PC-3 (cell line): Measurements from ENCODE around the gene SLC4A4. TPM values are rescaled to one million over a fixed set of nuclear protein-coding genes. Genes with fewer than 3 reads are reported as not detected.

Experiments used
- ATAC-seq: fragments of 200-7000 bp; cut with Tn5 transposase; 2 replicates; pipeline ENCODE4 v1.9.1; 2020; ENCODE audit warnings: mild to moderate bottlenecking, moderate library complexity
- BruUV-seq: library from RNA; stranded (reverse); fragments of 400-500 nt; replicated peaks from 2 replicates; lab custom pipeline; 2021; lab: Mats Ljungman, UMichigan
- CTCF ChIA-PET: fragments of 300-600 bp; sonication (Branson Sonifier 250); formaldehyde crosslinking; loops from one replicate; lab custom pipeline; 2022; ENCODE audit warnings: antibody characterized with exemption; lab: Charles Lee
- POLR2A ChIA-PET: fragments of 300-600 bp; sonication (Branson Sonifier 250); formaldehyde crosslinking; loops from one replicate; lab custom pipeline; 2022; ENCODE audit warnings: antibody characterized with exemption; ENCODE audit not compliant: unreplicated experiment; lab: Charles Lee
- DNase-seq: peaks from one replicate; pipeline ENCODE4 v3.0.0-alpha.2; 2015
- H2AFZ ChIP-seq: fragments of 300-600 bp; sonication (generic); 2 replicates; pipeline ENCODE4 v1.6.0; 2016; ENCODE audit warnings: antibody characterized with exemption, low read length
- H3F3A ChIP-seq: fragments of 300-600 bp; sonication (generic); one replicate; pipeline ENCODE4 v1.6.0; 2017; ENCODE audit warnings: antibody characterized with exemption, low read length, control low read depth, mild to moderate bottlenecking; ENCODE audit not compliant: unreplicated experiment
- H3K27ac ChIP-seq: fragments of 300-600 bp; sonication (generic); 2 replicates; pipeline ENCODE4 v1.5.1; 2016; ENCODE audit warnings: mild to moderate bottlenecking, low read length
- H3K27me3 ChIP-seq: fragments of 300-600 bp; sonication (generic); 2 replicates; pipeline ENCODE4 v1.6.1; 2016; ENCODE audit warnings: low read length, mixed read lengths
- H3K36me3 ChIP-seq: fragments of 300-600 bp; sonication (generic); 2 replicates; pipeline ENCODE4 v1.6.1; 2016; ENCODE audit warnings: low read depth, mixed run types, low read length, mixed read lengths
- H3K4me1 ChIP-seq: fragments of 300-600 bp; sonication (generic); 2 replicates; pipeline ENCODE4 v1.5.1; 2016; ENCODE audit warnings: low read length; ENCODE audit not compliant: insufficient read depth
- H3K4me2 ChIP-seq: fragments of 300-600 bp; sonication (generic); 2 replicates; pipeline ENCODE4 v1.6.0; 2016; ENCODE audit warnings: low read length
- H3K4me3 ChIP-seq: fragments of 300-600 bp; sonication (generic); 2 replicates; pipeline ENCODE4 v1.5.1; 2016; ENCODE audit warnings: mild to moderate bottlenecking, low read length, mixed read lengths
- H3K79me2 ChIP-seq: fragments of 300-600 bp; sonication (generic); 2 replicates; pipeline ENCODE4 v1.6.1; 2017; ENCODE audit warnings: low read length, mixed read lengths
- H3K9ac ChIP-seq: fragments of 300-600 bp; sonication (generic); 2 replicates; pipeline ENCODE4 v1.6.0; 2016; ENCODE audit warnings: mild to moderate bottlenecking, low read length
- H3K9me2 ChIP-seq: fragments of 300-600 bp; sonication (generic); replicated peaks from 2 replicates; pipeline ENCODE4 v1.6.1; 2016; ENCODE audit warnings: mixed run types, low read length, mixed read lengths
- H3K9me3 ChIP-seq: fragments of 300-600 bp; sonication (generic); 2 replicates; pipeline ENCODE4 v1.6.1; 2016; ENCODE audit warnings: low read length, mixed read lengths
- H4K20me1 ChIP-seq: fragments of 300-600 bp; sonication (generic); 2 replicates; pipeline ENCODE4 v1.6.1; 2016; ENCODE audit warnings: low read length, mixed read lengths
- CTCF ChIP-seq: fragments of 300-600 bp; sonication (generic); conservative IDR thresholded peaks from 2 replicates; pipeline ENCODE4 v1.5.1; 2017; ENCODE audit warnings: antibody characterized with exemption, low read depth, mild to moderate bottlenecking, low read length
- EZH2 ChIP-seq: fragments of 300-600 bp; sonication (generic); IDR thresholded peaks from one replicate; pipeline ENCODE4 v1.6.1; 2017; ENCODE audit warnings: antibody characterized with exemption, mild to moderate bottlenecking, low read length; ENCODE audit not compliant: unreplicated experiment
- EZH2phosphoT487 ChIP-seq: fragments of 300-600 bp; sonication (generic); IDR thresholded peaks from 2 replicates; pipeline ENCODE4 v1.6.1; 2018; ENCODE audit warnings: mild to moderate bottlenecking, antibody characterized with exemption, low read length, borderline replicate concordance
- intact Hi-C: fragments of 100-400 bp; cut with micrococcal nuclease; formaldehyde crosslinking; loops from 2 replicates; pipeline ENCODE4 v1.9.0; 2023
- total RNA-seq: library from RNA; depleted of rRNA; stranded (reverse); fragments of >200 nt; gene quantifications from 2 replicates; pipeline ENCODE4 v1.2.3, GENCODE V29; 2014

Gene SLC4A4
- total RNA-seq, 1 experiment from 2014 or later, result 0.47 TPM

GRCh38 chr4:71446479-71447081 lies 107.8 kb downstream of the SLC4A4 start:
- H3K4me2 ChIP-seq, result no peak overlapping the region
- no peaks in the 10 kb centered on the region for H3K79me2 ChIP-seq
- H3K9me2 ChIP-seq, result no peaks in the 10 kb centered on the region
- no peak overlapping the region for H3K4me3 ChIP-seq
- TF ChIP-seq EZH2, result no peak
- no peak for TF ChIP-seq CTCF
- TF ChIP-seq EZH2phosphoT487, result no peak
- H4K20me1 ChIP-seq, result no peaks in the 10 kb centered on the region
- H3F3A ChIP-seq, result no peaks in the 10 kb centered on the region
- CTCF ChIA-PET, result no interaction called here
- POLR2A ChIA-PET, result no interaction called here
- no peak for DNase-seq
- intact Hi-C loops, result no loop called here
- no peaks in the 10 kb centered on the region for H3K36me3 ChIP-seq
- H3K9ac ChIP-seq, result no peak overlapping the region
- no TSS peak for BruUV-seq
- ATAC-seq, result no peak
- no peak overlapping the region for H2AFZ ChIP-seq
- no peaks in the 10 kb centered on the region for H3K27me3 ChIP-seq
- no peaks in the 10 kb centered on the region for H3K9me3 ChIP-seq
- peaks cover 4% of the 10 kb centered on the region; the same call in 1 of the 2 replicates for H3K4me1 ChIP-seq
- no peak overlapping the region for H3K27ac ChIP-seq

GRCh38 chr4:71449040-71449439 lies 110.2 kb downstream of the SLC4A4 start:
- DNase-seq, result no peak
- ChIA-PET POLR2A (no interaction called here), CTCF (no interaction called here)
- BruUV-seq, result no TSS peak
- H3K9me2 ChIP-seq, result no peaks in the 10 kb centered on the region
- no peak for TF ChIP-seq EZH2
- TF ChIP-seq EZH2phosphoT487, result no peak
- TF ChIP-seq CTCF, result no peak
- no peak for ATAC-seq
- H3K4me1 ChIP-seq, result no peaks in the 10 kb centered on the region
- H3K4me3 ChIP-seq, result no peak overlapping the region
- intact Hi-C loops, result no loop called here
- no peaks in the 10 kb centered on the region for H3K36me3 ChIP-seq
- no peaks in the 10 kb centered on the region for H3K79me2 ChIP-seq
- no peak overlapping the region for H3K4me2 ChIP-seq
- H3F3A ChIP-seq, result no peaks in the 10 kb centered on the region
- no peaks in the 10 kb centered on the region for H4K20me1 ChIP-seq
- H3K9ac ChIP-seq, result no peak overlapping the region
- no peak overlapping the region for H2AFZ ChIP-seq
- no peak overlapping the region for H3K27ac ChIP-seq
- no peaks in the 10 kb centered on the region for H3K27me3 ChIP-seq
- H3K9me3 ChIP-seq, result no peaks in the 10 kb centered on the region

DNA sequence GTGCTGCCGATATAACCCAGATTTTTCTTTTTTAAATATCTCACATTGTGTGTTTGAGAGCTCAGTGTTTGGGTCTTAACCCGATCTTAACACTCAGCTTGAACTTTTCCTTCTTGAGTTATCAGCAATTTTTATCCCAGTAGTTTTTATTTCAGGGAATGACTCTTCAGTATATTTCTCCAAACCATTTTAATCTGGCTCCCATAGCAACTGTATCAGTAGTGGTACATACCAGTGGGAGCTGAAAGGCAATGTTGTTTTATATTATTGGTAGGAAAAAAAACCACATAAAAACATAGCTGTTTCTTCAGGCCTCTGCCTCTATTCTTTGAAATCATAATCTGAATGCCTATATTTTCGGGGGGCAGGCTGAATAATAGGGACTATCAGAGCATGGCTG lies 111.1 kb downstream of the SLC4A4 start:
- DNase-seq (no peak), ATAC-seq (no peak)
- Histone ChIP-seq H3F3A (no peaks in the 10 kb centered on the region), H4K20me1 (no peaks in the 10 kb centered on the region), H3K27me3 (no peaks in the 10 kb centered on the region), H3K9ac (no peak overlapping the region), H3K79me2 (no peaks in the 10 kb centered on the region), H3K9me3 (no peaks in the 10 kb centered on the region), H3K36me3 (no peaks in the 10 kb centered on the region), H2AFZ (no peak overlapping the region), H3K4me3 (no peak overlapping the region), H3K4me1 (no peaks in the 10 kb centered on the region), H3K27ac (no peak overlapping the region), H3K9me2 (no peaks in the 10 kb centered on the region), H3K4me2 (no peak overlapping the region)
- ChIA-PET CTCF (no interaction called here), POLR2A (interaction anchor here (0.6 kb wide), 1 partner anchor 1039 kb away, joined by 5 read pairs; no protein-coding TSS in a partner anchor)
- BruUV-seq, result no TSS peak
- intact Hi-C loops, result no loop called here
- TF ChIP-seq CTCF, result no peak
- TF ChIP-seq EZH2, result no peak
- TF ChIP-seq EZH2phosphoT487, result no peak
